Calu3 (cell line): ENCODE results near the gene SYAP1. TPM values are rescaled to one million over a fixed set of nuclear protein-coding genes. Genes with fewer than 3 reads are reported as not detected.
A peak's percentile ranks its signal among the peaks of the same experiment; 100 is the strongest.

Experiments used
- Bru-seq: library from RNA; stranded (reverse); fragments of 400-500 nt; gene quantifications from one replicate; lab custom pipeline; 2021; lab: Mats Ljungman, UMichigan
- BruChase-seq, 2 experiments: library from RNA; stranded (reverse); fragments of 400-500 nt; gene quantifications; one replicate each; lab custom pipeline; 2021; lab: Mats Ljungman, UMichigan
- BruUV-seq: library from RNA; stranded (reverse); fragments of 400-500 nt; replicated peaks from 2 replicates; lab custom pipeline; 2021; lab: Mats Ljungman, UMichigan
- CTCF ChIA-PET: fragments of 300-600 bp; sonication (Branson Sonifier 250); formaldehyde crosslinking; loops from one replicate; lab custom pipeline; 2022; ENCODE audit warnings: antibody characterized with exemption; lab: Charles Lee
- DNase-seq: peaks from one replicate; pipeline ENCODE4 v3.0.0; 2022
- H3K27ac Mint-ChIP-seq: one replicate; pipeline ENCODE4 v1.8.0; 2022; ENCODE audit warnings: mixed read lengths; ENCODE audit not compliant: unreplicated experiment
- H3K27me3 Mint-ChIP-seq: one replicate; pipeline ENCODE4 v1.8.0; 2022; ENCODE audit warnings: mixed read lengths; ENCODE audit not compliant: unreplicated experiment
- H3K36me3 Mint-ChIP-seq: one replicate; pipeline ENCODE4 v1.8.0; 2022; ENCODE audit warnings: mild to moderate bottlenecking, moderate library complexity, mixed read lengths; ENCODE audit not compliant: insufficient read depth, unreplicated experiment
- H3K4me1 Mint-ChIP-seq: one replicate; pipeline ENCODE4 v1.8.0; 2022; ENCODE audit warnings: mild to moderate bottlenecking, low read depth, mixed read lengths; ENCODE audit not compliant: unreplicated experiment
- H3K4me3 Mint-ChIP-seq: one replicate; pipeline ENCODE4 v1.8.0; 2022; ENCODE audit warnings: mild to moderate bottlenecking, low read depth, moderate library complexity, mixed read lengths; ENCODE audit not compliant: unreplicated experiment
- H3K9me3 Mint-ChIP-seq: one replicate; pipeline ENCODE4 v1.8.0; 2022; ENCODE audit warnings: low read depth, mixed read lengths; ENCODE audit not compliant: unreplicated experiment
- CTCF ChIP-seq: fragments of 200-600 bp; IDR thresholded peaks from one replicate; pipeline ENCODE4 v1.8.0; 2022; ENCODE audit warnings: antibody characterized with exemption; ENCODE audit not compliant: unreplicated experiment
- intact Hi-C: fragments of 100-400 bp; cut with micrococcal nuclease; formaldehyde crosslinking; loops from one replicate; pipeline ENCODE4 v1.10.0; 2022; ENCODE audit not compliant: unreplicated experiment
- long read RNA-seq: library from polyadenylated mRNA; stranded (forward); transcript quantifications from one replicate; pipeline ENCODE4 v2.0.0, GENCODE V29; 2022
- total RNA-seq: library from RNA; stranded (reverse); gene quantifications from 2 replicates; pipeline ENCODE4 v1.2.3, GENCODE V29; 2022

Gene SYAP1
- total RNA-seq: 38.3 and 40.7 TPM in 2 replicates
- Bru-seq, nascent RNA: percentile 78 among the genes with signal in this experiment
- BruChase-seq, experiment 1, labeled RNA remaining after a 6-hour chase: percentile 88 among the genes with signal in this experiment
- BruChase-seq, experiment 2, labeled RNA remaining after a 2-hour chase: percentile 78 among the genes with signal in this experiment
- long read RNA-seq, full-length matches to known transcripts: 128 of 150 reads
- long read RNA-seq, partial matches to known transcripts: 3 of 150 reads
- long read RNA-seq, other reads (novel, unspliced or antisense): 19 of 150 reads

GRCh38 chrX:16719334-16720084, at the start of gene SYAP1:
Gene SYAP1 (plus strand): TSS chrX:16719612. CDS start chrX:16719725, 113 bp downstream.
- H3K9me3 Mint-ChIP-seq: no peaks in the 10 kb centered on the region
- intact Hi-C loops: loop anchor here (10.0 kb wide), 1 partner anchor 55 kb away; no protein-coding TSS in a partner anchor
- BruUV-seq: no TSS peak
- peaks cover 29% of the 10 kb centered on the region for H3K36me3 Mint-ChIP-seq
- no peak for TF ChIP-seq CTCF
- DNase-seq: peak; percentile 96
- no peaks in the 10 kb centered on the region for H3K27me3 Mint-ChIP-seq
- H3K4me1 Mint-ChIP-seq: no peaks in the 10 kb centered on the region
- H3K4me3 Mint-ChIP-seq: peak within 1 kb of the TSS; percentile 97
- peak within 1 kb of the TSS; percentile 98 for H3K27ac Mint-ChIP-seq
- CTCF ChIA-PET: interaction anchor here (0.6 to 0.7 kb wide), 3 partner anchors 50 to 148 kb away, joined by 3 to 7 read pairs (median 3); no protein-coding TSS in a partner anchor

DNA sequence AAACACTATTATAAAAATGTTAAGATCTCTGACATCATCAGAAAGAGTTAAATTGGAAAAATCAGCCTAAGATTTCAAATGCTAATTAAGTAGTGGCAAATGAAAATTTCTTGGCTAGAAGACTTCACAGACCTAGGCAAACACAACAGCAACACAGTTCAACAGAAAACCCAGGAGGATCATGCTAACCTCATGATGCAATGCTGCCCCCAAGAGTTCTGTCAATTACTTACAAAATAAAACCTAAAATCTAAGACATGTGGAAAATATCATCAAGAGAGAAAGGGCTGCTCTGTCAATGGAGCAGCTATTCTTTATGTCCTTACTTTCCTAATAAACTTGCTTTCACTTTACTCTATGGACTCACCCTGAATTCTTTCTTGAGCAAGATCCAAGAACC, 48.4 kb upstream of the SYAP1 start:
- no peak for TF ChIP-seq CTCF
- Mint-ChIP-seq H3K4me1 (no peaks in the 10 kb centered on the region), H3K27ac (no peak overlapping the region), H3K9me3 (no peaks in the 10 kb centered on the region), H3K27me3 (no peaks in the 10 kb centered on the region), H3K4me3 (no peak overlapping the region), H3K36me3 (peaks cover 11% of the 10 kb centered on the region)
- BruUV-seq: no TSS peak
- DNase-seq: peak; percentile 5
- intact Hi-C loops: loop anchor here (1.0 to 5.0 kb wide), 2 partner anchors 235 to 739 kb away; no protein-coding TSS in a partner anchor
- CTCF ChIA-PET: interaction anchor here (2.0 kb wide), 1 partner anchor 226 kb away, joined by 5 read pairs; no protein-coding TSS in a partner anchor

DNA sequence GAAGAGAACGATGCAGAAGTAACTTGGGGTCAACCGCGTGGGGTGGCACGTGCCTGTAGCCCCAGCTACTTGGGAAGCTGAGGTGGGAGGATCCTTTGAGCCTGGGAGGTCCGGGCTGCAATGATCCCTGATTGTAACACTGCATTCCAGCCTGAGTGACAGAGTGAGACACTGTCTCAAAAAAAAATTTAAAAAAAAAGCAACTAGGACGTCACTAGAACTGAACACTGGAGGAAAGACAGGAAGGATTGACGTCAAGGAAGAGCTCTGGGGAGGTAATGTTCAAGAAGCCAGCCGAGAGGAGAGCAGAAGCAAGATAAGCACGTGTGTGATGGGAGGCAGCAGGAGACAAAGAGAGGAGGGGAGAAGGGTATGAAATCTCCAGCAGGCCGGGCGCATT, 40.7 kb upstream of the SYAP1 start:
- CTCF ChIA-PET: no interaction called here
- intact Hi-C loops: no loop called here
- Mint-ChIP-seq H3K4me1 (no peaks in the 10 kb centered on the region), H3K27ac (no peak overlapping the region), H3K9me3 (no peaks in the 10 kb centered on the region), H3K36me3 (peaks cover 3% of the 10 kb centered on the region), H3K4me3 (no peak overlapping the region), H3K27me3 (no peaks in the 10 kb centered on the region)
- no peak for TF ChIP-seq CTCF
- no TSS peak for BruUV-seq
- DNase-seq: no peak

DNA sequence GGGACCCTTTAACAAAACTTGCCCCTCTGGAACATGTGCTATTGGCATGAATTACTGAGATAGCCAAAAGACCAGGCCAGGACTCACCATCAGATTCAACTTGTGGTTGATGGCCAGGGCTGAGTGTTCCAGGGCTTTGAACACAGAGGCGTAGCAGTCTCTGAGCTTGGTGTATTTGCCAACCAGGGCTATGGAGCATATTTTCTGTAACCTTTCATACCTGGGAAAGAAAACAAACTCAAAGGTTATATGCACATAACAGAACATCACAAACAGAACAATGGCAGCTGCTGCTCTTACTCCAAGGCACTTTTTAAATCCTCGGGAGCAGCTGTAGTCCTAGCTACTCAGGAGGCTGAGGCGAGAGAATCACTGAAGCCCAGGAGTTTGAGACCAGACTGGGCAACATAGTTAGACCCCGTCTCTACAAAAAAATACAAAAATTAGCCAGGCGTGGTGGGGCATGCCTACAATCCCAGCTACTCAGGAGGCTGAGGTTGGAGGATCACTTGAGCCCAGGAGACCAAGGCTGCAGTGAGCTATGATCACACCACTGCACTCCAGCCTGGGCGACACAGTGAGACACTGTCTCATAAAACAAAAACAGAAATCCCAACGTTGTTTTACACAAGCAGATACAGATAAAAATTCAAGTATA, 36.3 kb upstream of the SYAP1 start:
- peaks cover 7% of the 10 kb centered on the region for H3K36me3 Mint-ChIP-seq
- no peak for TF ChIP-seq CTCF

More for the DNA sequence above, 36.3 kb upstream of the SYAP1 start:
- no peaks in the 10 kb centered on the region for H3K27me3 Mint-ChIP-seq
- intact Hi-C loops: no loop called here
- CTCF ChIA-PET: no interaction called here
- H3K4me1 Mint-ChIP-seq: no peaks in the 10 kb centered on the region
- H3K27ac Mint-ChIP-seq: no peak overlapping the region
- H3K9me3 Mint-ChIP-seq: no peaks in the 10 kb centered on the region
- no peak for DNase-seq
- H3K4me3 Mint-ChIP-seq: no peak overlapping the region
- no TSS peak for BruUV-seq
